NCI-H146 treated with DMSO at 0.1 percent for 48 hours (cell line): ENCODE measurements around the gene SLC39A10.

Experiments used
- DNase-seq: peaks from one replicate; lab custom pipeline; 2025; ENCODE audit not compliant: unreplicated experiment; lab: John Stamatoyannopoulos, UW

The SLC39A10 gene

DNA sequence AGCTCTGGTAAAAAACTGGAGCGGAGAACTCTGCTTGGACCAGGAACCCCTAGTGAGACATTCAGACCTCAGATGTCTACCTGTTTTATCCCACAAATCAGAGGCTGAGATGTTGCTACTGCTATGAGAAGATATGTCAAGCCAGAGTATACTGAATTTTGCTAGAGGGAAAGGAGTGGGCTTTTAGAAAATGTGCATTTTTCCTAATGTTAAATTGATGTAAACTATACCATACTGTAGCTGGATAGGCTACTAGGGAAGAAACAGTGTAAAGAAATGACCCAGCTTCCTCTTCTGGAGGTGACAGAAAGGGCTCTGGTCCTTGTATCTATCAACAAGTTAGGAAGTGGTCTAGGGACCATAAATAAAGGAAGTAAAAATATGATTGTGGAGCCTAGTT is 65.0 kb downstream of the SLC39A10 start:
- no peak for DNase-seq

GRCh38 chr2:195727106-195727505 is 70.1 kb downstream of the SLC39A10 start:
- no peak for DNase-seq

- no peak for DNase-seq
These were observed 73.9 kb downstream of the SLC39A10 start for GRCh38 chr2:195730912-195731311.

- DNase-seq = no peak
These were observed 75.5 kb downstream of the SLC39A10 start for GRCh38 chr2:195732574-195732973.

- no peak for DNase-seq
These were observed 76.8 kb downstream of the SLC39A10 start for GRCh38 chr2:195733831-195734230.

- DNase-seq = no peak
These were observed 77.4 kb downstream of the SLC39A10 start for GRCh38 chr2:195734395-195734794.

DNA sequence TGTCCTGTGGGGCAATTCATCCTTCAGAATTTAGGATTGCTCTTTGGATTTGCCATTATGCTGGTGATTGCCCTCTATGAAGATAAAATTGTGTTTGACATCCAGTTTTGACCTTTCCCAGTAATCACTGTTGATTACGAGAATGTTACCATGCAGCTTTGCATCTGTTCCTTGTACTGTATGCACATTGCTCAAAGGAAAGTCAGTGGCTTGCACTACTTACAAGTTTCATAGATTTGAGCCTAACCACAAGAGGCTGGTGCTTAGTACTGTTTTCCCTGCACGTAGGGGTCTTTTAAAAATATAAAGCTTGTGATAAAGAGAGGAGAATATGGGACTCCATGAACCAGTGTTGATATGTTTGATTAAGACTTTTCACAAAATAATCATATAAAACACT is 77.9 kb downstream of the SLC39A10 start:
- DNase-seq = no peak

DNA sequence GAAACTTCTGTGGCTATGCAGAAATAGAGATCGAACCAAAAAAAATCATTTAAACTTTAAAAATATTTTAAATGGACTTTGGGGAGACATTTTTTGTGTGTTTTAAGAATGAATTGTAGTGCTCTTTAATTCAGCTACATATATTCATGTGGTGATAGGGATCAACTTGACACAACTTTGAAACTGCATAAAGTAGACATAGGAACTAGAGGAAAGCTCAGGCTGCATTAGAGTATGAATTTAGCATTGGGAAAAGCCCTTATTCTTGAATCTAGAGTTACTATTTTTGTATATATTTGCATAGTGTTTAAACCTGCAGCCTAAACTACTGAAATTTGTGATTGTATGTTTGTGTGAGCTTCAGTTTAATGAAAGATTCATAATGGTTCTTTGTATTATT is 78.3 kb downstream of the SLC39A10 start:
- no peak for DNase-seq

DNA sequence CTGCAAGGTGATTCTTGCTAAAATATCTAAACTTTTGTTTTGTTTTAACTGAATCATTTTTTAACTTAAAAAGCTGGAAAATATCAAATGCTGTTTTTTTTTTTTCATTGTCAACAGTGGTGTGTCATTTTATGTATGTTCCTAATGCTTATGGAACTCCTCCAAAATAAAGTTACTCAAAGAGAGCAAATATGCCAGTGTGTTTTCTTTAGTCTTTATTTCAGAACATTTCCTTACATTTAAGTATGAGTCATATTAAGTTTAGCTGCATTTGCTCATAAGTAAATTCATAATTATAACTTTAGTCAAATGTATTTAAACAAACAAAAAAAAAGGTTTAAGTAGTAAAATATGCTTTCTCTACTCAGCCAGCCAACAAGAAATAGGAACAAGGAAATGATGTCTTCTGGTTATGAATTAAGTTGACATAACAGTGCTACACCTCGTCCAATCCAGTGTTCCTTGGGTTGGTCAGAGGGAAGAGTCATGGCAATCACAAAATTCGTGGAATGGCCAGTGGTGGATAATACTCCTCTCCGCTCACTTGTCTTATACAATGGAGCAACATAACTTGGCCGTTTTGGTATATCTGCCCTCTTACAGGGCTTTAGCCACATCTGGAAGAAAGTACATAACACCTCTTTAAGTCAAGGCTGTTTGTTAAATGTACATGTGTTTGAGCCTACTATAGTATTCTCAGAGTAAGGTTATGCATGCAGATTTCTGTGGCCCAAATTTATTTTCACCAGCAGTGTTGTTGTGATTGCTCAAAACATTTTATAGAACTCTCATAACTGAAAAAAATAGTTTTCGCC is 80.7 kb downstream of the SLC39A10 start:
- no peak for DNase-seq

- DNase-seq = no peak
These were observed 84.2 kb downstream of the SLC39A10 start for GRCh38 chr2:195741191-195741590.

DNA sequence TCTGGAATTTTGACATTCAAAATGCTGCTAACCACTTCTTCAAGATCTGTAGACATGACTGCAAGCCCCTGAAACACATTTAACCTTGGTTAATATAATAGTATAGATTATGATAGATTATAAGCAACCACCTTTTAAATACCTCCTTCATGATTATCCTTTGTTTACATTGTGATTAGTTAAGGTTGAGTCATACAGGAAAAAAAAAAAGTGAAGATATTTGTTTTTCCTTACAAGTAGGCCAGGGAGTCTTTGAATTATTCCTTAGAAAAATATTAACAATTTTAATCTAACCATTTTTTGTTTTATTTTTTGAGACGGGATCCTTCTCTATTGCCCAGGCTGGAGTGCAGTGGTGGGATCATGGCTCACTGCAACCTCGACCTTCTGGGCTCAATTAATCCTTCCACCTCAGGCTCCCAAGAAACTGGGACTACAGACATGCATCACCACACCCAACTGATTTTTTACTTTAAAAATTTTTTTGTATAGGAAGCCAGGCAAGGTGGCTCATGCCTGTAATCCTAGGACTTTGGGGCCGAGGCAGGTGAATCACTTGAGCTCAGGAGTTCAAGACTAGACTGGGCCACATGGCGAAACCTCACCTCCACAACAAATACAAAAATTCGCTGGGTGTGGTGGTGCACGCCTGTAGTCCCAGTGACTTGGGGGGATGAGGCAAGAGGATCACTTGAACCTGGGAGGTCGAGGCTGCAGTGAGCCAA is 99.4 kb downstream of the SLC39A10 start:
- no peak for DNase-seq

GRCh38 chr2:195758846-195759245 is 101.8 kb downstream of the SLC39A10 start:
- no peak for DNase-seq

- DNase-seq = no peak
These were observed 102.9 kb downstream of the SLC39A10 start for GRCh38 chr2:195759877-195760276.

DNA sequence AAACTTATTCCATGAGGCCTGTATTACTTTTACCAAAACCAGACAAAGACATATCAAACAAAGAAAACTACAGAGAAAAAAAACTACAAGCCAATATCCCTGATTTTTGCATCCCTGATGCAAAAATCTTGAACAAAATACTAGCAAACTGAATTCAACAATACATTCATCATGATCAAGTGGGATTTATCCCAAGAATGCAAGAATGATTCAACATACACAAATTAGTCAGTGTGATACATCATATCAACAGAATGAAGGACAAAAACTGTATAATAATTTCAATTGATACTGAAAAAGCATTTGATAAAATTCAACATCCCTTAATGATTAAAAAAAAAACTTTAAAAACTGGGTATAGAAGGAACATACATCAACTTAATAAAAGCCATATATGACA is 106.8 kb downstream of the SLC39A10 start:
- DNase-seq = no peak

DNA sequence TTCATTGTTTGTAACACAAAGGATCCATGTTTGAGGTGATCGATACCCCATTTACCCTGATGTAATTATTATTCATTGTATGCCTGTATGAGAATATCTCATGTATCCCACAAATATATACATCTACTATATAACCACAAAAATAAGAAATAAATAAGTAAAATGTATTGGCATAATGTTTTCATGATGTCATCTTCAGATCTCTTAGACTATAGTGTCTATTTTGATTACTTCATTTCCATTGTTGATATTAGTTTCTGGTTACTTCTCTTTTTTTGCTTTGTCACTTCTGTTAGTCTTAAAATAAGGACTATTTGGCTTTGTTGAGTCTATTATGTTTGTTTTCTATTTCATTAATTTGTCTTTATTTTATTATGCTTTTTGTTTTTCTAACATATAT is 109.7 kb downstream of the SLC39A10 start:
- no peak for DNase-seq

- DNase-seq = no peak
These were observed 111.4 kb downstream of the SLC39A10 start for GRCh38 chr2:195768431-195768830.

- DNase-seq = no peak
These were observed 112.9 kb downstream of the SLC39A10 start for GRCh38 chr2:195769975-195770374.

- DNase-seq = no peak
These were observed 122.5 kb downstream of the SLC39A10 start for GRCh38 chr2:195779491-195779890.

GRCh38 chr2:195782156-195782555 is 125.1 kb downstream of the SLC39A10 start:
- DNase-seq = no peak
